HG03135 (cell line): Measurements from ENCODE around the gene BCL2L14.
"Not testable (repeated sequence)": the region's sequence is repeated elsewhere in the genome, so short reads cannot be mapped to it uniquely, and the experiment has no call there.

ENCODE experiments used
- ATAC-seq: cut with Tn5 transposase; IDR thresholded peaks from one replicate; pipeline ENCODE4 v1.9.1; 2021; ENCODE audit warnings: mild to moderate bottlenecking, moderate library complexity; ENCODE audit not compliant: unreplicated experiment

The BCL2L14 gene

DNA sequence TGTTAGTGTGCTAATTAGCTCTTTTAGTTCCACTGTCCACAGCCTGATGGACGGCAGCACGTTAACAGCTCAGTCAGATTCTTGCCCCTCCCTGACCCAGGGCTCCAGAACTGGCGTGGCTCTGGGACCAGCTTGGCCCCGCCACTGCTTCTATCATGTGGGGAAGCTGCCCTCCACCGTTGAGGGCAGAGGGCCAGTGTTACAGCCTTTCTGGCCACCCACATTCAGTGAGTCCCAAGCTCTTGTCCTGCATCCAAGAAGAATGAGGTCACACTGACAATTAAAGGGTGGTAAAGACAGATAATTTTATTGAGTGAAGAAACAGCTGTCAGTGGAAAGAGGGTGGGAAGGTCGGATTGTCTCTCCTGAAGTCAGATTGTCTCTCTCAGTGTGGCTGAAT lies 36.9 kb downstream of the BCL2L14 start:
- ATAC-seq, result no peak

DNA sequence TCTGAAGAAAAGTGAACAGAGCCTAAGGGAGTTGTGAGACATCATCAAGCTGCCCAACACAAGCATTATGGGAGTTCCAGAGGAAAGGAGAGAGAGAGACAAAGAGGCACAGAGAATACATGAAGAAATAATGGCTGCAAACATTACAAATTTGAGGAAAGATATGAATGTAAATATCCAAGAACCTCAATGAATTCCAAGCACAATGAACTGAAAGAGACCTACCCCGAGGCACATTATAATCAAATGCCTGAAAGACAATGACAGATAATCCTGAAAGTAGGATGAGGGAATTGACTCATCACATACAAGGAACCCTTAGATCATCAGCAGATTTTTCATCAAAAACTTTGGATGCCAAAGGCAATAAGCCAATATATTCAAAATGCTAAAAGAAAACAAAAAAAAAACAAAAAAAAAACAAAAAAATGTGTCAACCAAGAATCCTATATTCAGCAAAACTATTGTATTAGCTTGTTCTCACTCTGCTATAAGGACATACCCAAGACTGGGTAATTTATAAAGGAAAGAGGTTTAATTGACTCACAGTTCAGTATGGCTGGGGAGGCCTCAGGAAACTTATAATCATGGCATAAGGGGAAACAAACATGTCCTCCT lies 37.8 kb downstream of the BCL2L14 start:
- ATAC-seq, result no peak

DNA sequence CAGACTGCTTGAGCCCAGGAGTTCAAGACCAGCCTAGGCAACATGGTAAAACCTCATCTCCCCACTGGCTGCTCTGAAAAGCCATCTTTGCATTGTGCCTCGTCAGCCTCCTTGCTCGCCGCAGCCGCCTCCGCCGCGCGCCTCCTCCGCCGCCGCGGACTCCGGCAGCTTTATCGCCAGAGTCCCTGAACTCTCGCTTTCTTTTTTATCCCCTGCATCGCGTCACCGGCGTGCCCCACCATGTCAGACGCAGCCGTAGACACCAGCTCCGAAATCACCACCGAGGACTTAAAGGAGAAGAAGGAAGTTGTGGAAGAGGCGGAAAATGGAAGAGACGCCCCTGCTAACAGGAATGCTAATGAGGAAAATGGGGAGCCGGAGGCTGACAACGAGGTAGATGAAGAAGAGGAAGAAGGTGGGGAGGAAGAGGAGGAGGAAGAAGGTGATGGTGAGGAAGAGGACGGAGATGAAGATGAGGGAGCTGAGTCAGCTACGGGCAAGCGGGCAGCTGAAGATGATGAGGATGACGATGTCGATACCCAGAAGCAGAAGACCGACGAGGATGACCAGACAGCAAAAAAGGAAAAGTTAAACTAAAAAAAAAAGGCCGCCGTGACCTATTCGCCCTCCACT lies 40.3 kb downstream of the BCL2L14 start:
- ATAC-seq, result not testable (repeated sequence)

DNA sequence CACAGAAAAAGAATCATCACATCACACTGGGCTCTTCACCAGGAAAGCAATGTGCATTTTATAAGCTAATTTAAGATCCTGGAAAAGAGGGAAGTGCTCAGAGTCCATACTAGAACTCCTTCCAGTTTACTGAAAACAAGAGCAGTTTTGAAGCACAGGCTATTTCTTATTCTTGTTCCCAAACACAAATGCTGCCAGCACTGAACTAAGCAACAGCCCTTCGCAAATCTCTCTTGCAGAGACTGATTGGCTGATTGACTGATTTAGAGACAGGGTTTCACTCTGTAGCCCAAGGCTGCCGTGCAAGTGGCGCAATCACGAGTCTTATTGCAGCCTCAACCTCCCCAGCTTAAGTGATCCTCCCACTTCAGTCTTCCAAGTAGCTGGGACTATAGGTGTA lies 44.8 kb downstream of the BCL2L14 start:
- ATAC-seq, result no peak

DNA sequence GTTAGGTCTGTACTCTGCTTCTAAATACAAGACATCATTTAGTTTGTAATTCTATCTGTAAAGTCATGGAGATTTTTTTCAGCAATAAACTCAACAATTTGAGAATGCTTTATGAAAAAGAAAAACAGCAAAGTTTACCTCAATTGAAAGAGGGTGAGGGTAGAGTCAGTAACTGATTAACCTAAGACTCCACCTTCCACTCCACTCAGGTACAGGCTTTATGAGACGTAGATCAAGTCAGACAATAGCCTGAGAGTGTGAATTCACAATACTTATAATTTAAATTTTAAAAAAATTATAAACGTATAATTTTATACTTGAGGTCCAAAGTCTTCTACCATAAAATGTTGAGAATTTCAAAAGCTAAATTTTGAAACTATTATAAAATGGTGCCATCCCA lies 45.9 kb downstream of the BCL2L14 start:
- no peak for ATAC-seq

DNA sequence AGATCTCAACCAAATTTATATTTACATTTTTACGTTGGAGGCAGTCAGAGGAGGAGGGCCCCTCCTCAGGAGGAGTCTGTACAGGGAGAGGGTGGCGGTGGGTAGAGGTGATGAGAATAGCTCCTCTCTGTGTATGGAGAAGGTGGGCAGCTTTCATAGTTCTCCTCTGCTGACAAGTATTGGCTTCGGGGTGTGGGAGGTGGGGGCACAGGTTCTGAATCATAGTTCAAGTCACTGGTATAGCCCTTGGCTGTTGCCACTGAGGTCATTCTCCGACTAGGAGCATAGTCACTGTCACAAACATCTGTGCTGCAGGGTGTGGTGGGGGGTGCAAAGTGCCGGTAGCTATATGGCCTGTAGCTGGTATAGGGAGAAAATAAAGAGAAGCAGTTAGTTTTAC lies 50.3 kb downstream of the BCL2L14 start:
- no peak for ATAC-seq

DNA sequence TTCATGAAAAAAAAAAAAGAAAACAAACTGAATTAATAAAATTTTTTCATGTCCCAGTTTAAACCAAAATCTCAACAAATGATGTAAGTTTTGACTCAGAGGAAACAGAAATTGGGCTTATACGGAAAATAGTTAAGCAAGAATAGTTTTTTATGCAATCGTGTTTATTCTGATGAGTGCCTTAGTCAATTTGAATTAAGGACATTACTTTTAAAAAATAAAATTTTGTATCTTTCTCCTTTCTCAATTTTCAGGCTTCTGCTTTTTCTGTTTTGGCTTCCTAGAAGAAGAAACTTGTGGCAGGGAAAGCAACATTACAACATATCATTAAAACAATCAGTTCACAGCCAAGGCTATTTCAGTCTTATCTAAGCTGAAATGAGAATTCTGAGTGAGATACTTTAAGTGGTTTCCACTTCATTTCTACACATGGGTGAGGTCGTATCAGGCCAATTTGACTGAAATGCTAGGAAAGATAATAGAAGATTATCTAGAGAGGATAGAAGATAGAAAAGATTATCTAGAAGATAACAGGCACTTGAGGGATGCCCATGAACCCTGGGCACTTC lies 52.4 kb downstream of the BCL2L14 start:
- ATAC-seq, result no peak

DNA sequence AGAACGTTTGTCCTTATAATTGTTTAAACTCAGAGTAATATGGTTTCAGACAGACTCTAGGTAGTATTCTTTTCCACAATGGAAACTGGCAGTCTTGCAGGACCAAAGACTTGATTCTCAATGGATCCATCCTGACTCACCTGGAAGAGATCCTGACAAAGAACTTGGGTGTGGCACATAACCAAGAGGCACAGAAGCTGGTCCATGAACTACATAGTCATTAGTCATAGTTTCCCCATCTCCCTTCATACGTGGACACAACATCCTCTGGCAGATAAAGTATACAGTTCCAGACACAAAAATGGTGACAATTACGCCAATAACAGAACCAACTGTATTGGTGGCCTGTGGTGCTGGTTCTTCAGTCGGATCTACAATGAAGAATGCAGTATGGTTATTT lies 55.8 kb downstream of the BCL2L14 start:
- no peak for ATAC-seq

DNA sequence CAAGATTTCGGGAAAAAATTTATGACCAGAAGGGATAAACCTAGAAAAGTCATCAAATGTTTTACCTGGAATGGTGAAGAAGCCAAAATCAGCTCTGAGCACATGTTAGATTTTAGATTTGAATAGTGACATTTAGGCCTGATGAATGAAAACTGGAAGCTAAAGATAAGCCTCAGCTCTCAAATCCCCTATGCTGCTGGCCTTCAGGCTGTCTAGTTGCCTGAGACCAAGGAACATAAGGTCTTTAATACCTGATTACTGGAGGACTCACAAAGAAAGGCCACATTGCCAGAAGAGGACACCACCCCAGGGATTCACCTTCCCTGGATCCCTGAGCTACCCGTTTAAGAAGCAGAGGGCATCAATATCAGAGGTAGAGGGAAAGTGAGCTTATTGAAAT lies 56.6 kb downstream of the BCL2L14 start:
- no peak for ATAC-seq

DNA sequence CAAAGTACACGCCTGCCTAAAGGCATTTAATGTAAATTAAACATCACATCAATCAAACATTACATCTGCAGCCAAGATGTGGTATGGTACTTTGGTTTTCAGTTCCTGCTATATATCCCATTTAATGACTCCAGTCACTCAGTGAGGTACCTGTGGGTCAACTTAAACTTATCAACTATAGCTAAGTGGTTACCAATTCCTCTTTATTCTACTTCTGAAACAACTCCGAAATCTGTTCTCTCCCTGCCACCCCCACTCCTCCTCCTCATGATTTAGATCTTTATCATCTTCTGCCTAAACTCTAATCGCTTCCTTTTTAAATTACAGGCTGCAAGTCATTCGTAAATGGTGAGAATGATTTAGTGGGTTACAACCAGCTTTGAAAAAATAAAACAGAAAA lies 57.9 kb downstream of the BCL2L14 start:
- ATAC-seq, result no peak

DNA sequence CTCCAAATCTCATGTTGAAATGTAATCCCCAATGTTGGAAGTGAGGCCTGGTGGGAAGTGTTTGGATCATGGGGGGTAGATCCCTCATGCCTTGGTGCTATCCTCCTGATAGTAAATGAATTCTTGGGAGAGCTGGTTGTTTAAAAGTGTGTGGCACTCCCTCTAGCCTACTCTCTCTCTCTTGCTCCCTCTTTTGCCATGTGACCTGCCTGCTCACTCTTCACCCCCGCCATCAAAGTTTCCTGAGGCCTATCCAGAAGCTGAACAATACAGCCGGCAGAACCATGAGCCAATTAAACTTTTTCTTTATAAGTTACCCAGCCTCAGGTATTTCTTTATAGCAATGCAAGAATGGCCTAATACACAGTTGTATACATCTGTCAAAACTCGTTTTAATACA lies 62.5 kb downstream of the BCL2L14 start:
- no peak for ATAC-seq

DNA sequence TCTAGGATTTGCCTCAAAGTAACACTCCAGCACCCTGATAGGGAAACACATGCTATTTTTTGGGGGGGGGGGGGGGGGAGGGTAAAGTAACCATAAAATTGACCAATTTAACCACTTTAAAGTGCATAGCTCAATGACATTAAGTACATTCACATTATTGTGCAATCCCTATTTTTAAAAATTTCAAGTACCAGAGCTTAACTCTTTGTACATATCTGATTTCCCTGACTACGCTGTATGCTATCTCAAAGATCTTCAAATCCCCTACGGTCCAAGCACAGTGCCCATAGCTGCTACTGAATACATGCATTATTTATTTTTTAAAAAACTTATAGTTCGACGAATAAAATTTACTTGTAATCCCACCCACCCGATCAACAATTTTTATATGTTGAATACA lies 63.0 kb downstream of the BCL2L14 start:
- no peak for ATAC-seq

DNA sequence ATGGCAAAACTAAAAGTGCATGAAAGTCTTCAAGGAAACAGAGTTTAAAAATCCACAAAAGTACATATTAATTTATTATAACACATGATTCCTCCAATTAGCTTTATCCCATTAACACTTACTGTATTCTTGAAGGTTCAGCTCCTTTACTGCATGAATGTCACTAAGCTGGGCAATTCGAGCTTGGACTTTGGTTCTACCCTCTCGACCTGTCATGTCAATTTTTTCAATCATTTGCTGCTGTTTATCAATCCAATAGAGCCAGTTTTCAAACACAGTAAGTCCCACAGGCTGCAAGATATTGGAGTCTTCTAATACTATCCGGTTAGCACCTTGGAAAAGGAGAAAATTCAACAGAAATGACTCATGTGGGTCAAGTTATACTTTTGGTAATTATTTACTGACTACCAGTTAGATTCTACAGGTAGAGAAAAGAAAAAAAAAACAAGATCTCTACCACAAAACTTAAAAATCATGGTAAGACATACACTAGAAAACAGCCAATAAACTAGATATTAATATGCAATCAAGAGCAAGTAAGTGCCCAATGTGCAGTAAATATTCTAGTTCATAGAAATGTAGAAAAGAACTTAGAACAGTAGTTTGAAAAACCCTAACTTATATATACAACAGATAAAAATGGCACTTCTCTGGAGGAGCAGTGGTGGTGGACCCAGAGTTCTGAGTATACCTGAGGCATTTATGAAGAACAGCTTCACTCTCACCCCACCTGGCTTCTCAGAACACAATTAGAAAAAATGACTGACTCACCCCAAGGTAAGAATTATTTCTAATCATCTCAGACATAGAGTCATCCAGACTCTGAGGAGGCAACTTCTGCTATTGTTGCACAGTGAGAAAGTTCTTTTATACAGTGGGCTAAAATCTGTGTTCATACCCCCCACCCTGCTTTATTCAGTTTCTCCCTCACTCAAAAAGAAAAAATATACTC lies 67.7 kb downstream of the BCL2L14 start:
- no peak for ATAC-seq

DNA sequence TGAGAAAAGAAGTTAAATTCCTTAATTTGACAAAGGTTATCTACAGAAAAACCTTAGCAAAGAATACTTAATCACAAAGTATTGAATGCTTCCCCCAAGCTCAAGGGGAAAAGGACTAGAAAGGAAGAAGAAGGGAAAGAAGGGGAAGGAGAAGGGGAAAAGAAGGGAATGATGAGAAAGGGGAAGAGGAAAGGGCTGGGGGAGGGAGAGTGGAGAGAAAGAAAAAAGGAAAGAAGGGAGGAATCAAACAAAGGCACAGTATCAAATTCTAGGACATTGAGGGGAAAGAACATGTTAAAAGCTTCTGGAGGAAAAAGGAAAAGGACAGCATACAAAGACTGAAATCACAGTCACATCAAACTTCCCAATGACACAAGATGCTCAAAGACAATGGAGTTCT lies 70.3 kb downstream of the BCL2L14 start:
- ATAC-seq, result no peak

DNA sequence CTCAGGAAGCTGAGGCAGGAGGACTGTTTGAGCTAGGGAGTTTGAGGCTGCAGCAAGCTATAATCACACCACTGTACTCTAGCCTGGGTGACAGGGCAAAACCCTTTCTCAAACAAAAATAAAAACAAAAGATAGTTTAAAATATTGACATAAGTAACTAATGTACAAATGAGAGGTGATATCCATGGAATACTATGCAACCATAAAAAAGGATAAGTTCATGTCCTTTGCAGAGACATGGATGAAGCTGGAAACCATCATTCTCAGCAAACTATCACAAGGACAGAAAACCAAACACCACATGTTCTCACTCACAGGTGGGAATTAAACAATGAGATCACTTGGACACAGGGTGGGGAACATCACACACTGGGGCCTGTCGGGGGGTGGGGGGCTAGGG lies 73.8 kb downstream of the BCL2L14 start:
- not testable (repeated sequence) for ATAC-seq

DNA sequence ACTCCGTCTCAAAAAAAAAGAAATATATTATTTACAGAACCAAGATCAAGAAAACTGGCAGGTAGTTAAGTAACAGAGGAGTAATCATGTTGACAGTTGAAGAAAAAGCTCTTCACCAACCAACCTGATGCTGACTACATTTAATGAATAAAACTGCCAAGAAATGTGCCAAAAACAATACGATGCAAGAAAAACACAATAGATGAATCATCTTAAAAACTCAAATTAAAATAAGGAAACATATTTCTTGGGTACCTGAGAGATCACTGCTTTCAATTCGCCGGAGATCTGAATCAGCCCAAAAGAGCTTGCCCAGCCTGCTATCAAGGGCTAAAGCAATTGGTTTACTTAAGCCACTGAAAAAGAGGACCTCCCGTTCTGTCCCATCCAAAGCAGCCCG lies 76.4 kb downstream of the BCL2L14 start:
- no peak for ATAC-seq
